ENCODE measurements around the gene TRIM75. TPM values are rescaled to one million over a fixed set of nuclear protein-coding genes. Genes with fewer than 3 reads are reported as not detected.
"Not testable (repeated sequence)": the region's sequence is repeated elsewhere in the genome, so short reads cannot be mapped to it uniquely, and the experiment has no call there.

The TRIM75 gene
- total and polyA plus RNA-seq, 5 donors from 2014 or later: not detected

GRCh38 chr4:165055601-165056000 is 1.9 kb downstream of the TRIM75 start:
- Histone ChIP-seq H3K36me3 (ENCODE audit: control insufficient read depth, insufficient read depth, low read length) (no peaks in the 10 kb centered on the region), H3K4me1 (ENCODE audit: control insufficient read depth, insufficient read depth, low read length, poor library complexity, severe bottlenecking) (no peaks in the 10 kb centered on the region), H3K27me3 (ENCODE audit: control insufficient read depth, insufficient read depth, low read length) (no peaks in the 10 kb centered on the region), H3K9me3 (ENCODE audit: control insufficient read depth in 2 of 2, low read length in 2 of 2) (no peaks in the 10 kb centered on the region), H3K4me3 (ENCODE audit: low read depth, low read length) (no peak overlapping the region), H3K27ac (ENCODE audit: insufficient read depth, low read length, poor library complexity, severe bottlenecking) (no peak overlapping the region)
- Mint-ChIP-seq H3K36me3 (no peaks in the 10 kb centered on the region), H3K4me1 (no peaks in the 10 kb centered on the region), H3K4me3 (no peak overlapping the region), H3K27me3 (no peaks in the 10 kb centered on the region), H3K27ac (no peak overlapping the region), H3K9me3 (peaks cover 0 to 1% (median 0%) of the 10 kb centered on the region in 7 donors)
- DNase-seq (no peak), ATAC-seq (ENCODE audit: low read depth in 2 of 2) (no peak)

GRCh38 chr4:165058666-165059065 is 5.0 kb downstream of the TRIM75 start:
- H3K9me3 Mint-ChIP-seq: peaks cover 0 to 1% (median 0%) of the 10 kb centered on the region in 7 donors
- no peaks in the 10 kb centered on the region for H3K27me3 Mint-ChIP-seq

GRCh38 chr4:165059386-165059785 is 5.7 kb downstream of the TRIM75 start:
- no peaks in the 10 kb centered on the region for H3K36me3 Mint-ChIP-seq
- H3K4me3 Mint-ChIP-seq: no peak overlapping the region

More at GRCh38 chr4:165058666-165059065, 5.0 kb downstream of the TRIM75 start:
- no peak overlapping the region for H3K27ac ChIP-seq (ENCODE audit: insufficient read depth, low read length, poor library complexity, severe bottlenecking)
- no peak overlapping the region for H3K4me3 Mint-ChIP-seq
- H3K4me1 ChIP-seq (ENCODE audit: control insufficient read depth, insufficient read depth, low read length, poor library complexity, severe bottlenecking): no peaks in the 10 kb centered on the region
- H3K27ac Mint-ChIP-seq: no peak overlapping the region
- no peak overlapping the region for H3K4me3 ChIP-seq (ENCODE audit: low read depth, low read length)
- DNase-seq (no peak), ATAC-seq (ENCODE audit: low read depth in 2 of 2) (no peak)
- no peaks in the 10 kb centered on the region for H3K9me3 ChIP-seq (ENCODE audit: control insufficient read depth in 2 of 2, low read length in 2 of 2)
- H3K36me3 Mint-ChIP-seq: no peaks in the 10 kb centered on the region
- no peaks in the 10 kb centered on the region for H3K36me3 ChIP-seq (ENCODE audit: control insufficient read depth, insufficient read depth, low read length)
- no peaks in the 10 kb centered on the region for H3K27me3 ChIP-seq (ENCODE audit: control insufficient read depth, insufficient read depth, low read length)
- H3K4me1 Mint-ChIP-seq: no peaks in the 10 kb centered on the region

GRCh38 chr4:165060938-165061337 is 7.3 kb downstream of the TRIM75 start:
- no peak overlapping the region for H3K27ac Mint-ChIP-seq

More at GRCh38 chr4:165059386-165059785, 5.7 kb downstream of the TRIM75 start:
- Histone ChIP-seq H3K27ac (ENCODE audit: insufficient read depth, low read length, poor library complexity, severe bottlenecking) (no peak overlapping the region), H3K4me1 (ENCODE audit: control insufficient read depth, insufficient read depth, low read length, poor library complexity, severe bottlenecking) (no peaks in the 10 kb centered on the region), H3K27me3 (ENCODE audit: control insufficient read depth, insufficient read depth, low read length) (no peaks in the 10 kb centered on the region), H3K4me3 (ENCODE audit: low read depth, low read length) (no peak overlapping the region), H3K9me3 (ENCODE audit: control insufficient read depth in 2 of 2, low read length in 2 of 2) (no peaks in the 10 kb centered on the region), H3K36me3 (ENCODE audit: control insufficient read depth, insufficient read depth, low read length) (no peaks in the 10 kb centered on the region)
- H3K27me3 Mint-ChIP-seq: no peaks in the 10 kb centered on the region
- H3K27ac Mint-ChIP-seq: no peak overlapping the region
- peaks cover 0 to 1% (median 0%) of the 10 kb centered on the region in 7 donors for H3K9me3 Mint-ChIP-seq
- DNase-seq (no peak), ATAC-seq (ENCODE audit: low read depth in 2 of 2) (no peak)
- H3K4me1 Mint-ChIP-seq: no peaks in the 10 kb centered on the region

GRCh38 chr4:165070560-165070959 is 16.9 kb downstream of the TRIM75 start:
- no peaks in the 10 kb centered on the region for H3K9me3 ChIP-seq (ENCODE audit: control insufficient read depth in 2 of 2, low read length in 2 of 2)
- Mint-ChIP-seq H3K4me3 (no peak overlapping the region), H3K4me1 (no peaks in the 10 kb centered on the region), H3K27me3 (no peaks in the 10 kb centered on the region), H3K9me3 (peaks cover 0 to 2% (median 0%) of the 10 kb centered on the region in 7 donors), H3K27ac (no peak overlapping the region), H3K36me3 (peaks cover 13% of the 10 kb centered on the region)
- no peak overlapping the region for H3K27ac ChIP-seq (ENCODE audit: insufficient read depth, low read length, poor library complexity, severe bottlenecking)
- no peak overlapping the region for H3K4me3 ChIP-seq (ENCODE audit: low read depth, low read length)
- no peaks in the 10 kb centered on the region for H3K27me3 ChIP-seq (ENCODE audit: control insufficient read depth, insufficient read depth, low read length)
- H3K4me1 ChIP-seq (ENCODE audit: control insufficient read depth, insufficient read depth, low read length, poor library complexity, severe bottlenecking): no peaks in the 10 kb centered on the region
- DNase-seq: no peak
- ATAC-seq (ENCODE audit: low read depth in 2 of 2): no peak
- no peaks in the 10 kb centered on the region for H3K36me3 ChIP-seq (ENCODE audit: control insufficient read depth, insufficient read depth, low read length)

More at GRCh38 chr4:165060938-165061337, 7.3 kb downstream of the TRIM75 start:
- Histone ChIP-seq H3K4me3 (ENCODE audit: low read depth, low read length) (no peak overlapping the region), H3K36me3 (ENCODE audit: control insufficient read depth, insufficient read depth, low read length) (no peaks in the 10 kb centered on the region), H3K9me3 (ENCODE audit: control insufficient read depth in 2 of 2, low read length in 2 of 2) (no peaks in the 10 kb centered on the region), H3K27ac (ENCODE audit: insufficient read depth, low read length, poor library complexity, severe bottlenecking) (no peak overlapping the region), H3K27me3 (ENCODE audit: control insufficient read depth, insufficient read depth, low read length) (no peaks in the 10 kb centered on the region), H3K4me1 (ENCODE audit: control insufficient read depth, insufficient read depth, low read length, poor library complexity, severe bottlenecking) (no peaks in the 10 kb centered on the region)
- no peaks in the 10 kb centered on the region for H3K36me3 Mint-ChIP-seq
- no peak for ATAC-seq (ENCODE audit: low read depth in 2 of 2)
- DNase-seq: no peak
- no peak overlapping the region for H3K4me3 Mint-ChIP-seq
- H3K27me3 Mint-ChIP-seq: no peaks in the 10 kb centered on the region
- H3K4me1 Mint-ChIP-seq: no peaks in the 10 kb centered on the region
- H3K9me3 Mint-ChIP-seq: no peaks in the 10 kb centered on the region

GRCh38 chr4:165073346-165073745 is 19.7 kb downstream of the TRIM75 start:
- not testable (repeated sequence) for H3K9me3 ChIP-seq (ENCODE audit: control insufficient read depth in 2 of 2, low read length in 2 of 2); H3K9me3 Mint-ChIP-seq; H3K4me3 ChIP-seq (ENCODE audit: low read depth, low read length); H3K36me3 ChIP-seq (ENCODE audit: control insufficient read depth, insufficient read depth, low read length); H3K4me3 Mint-ChIP-seq; H3K4me1 Mint-ChIP-seq; H3K4me1 ChIP-seq (ENCODE audit: control insufficient read depth, insufficient read depth, low read length, poor library complexity, severe bottlenecking); H3K27ac ChIP-seq (ENCODE audit: insufficient read depth, low read length, poor library complexity, severe bottlenecking); DNase-seq; ATAC-seq (ENCODE audit: low read depth in 2 of 2); H3K27me3 Mint-ChIP-seq; H3K27me3 ChIP-seq (ENCODE audit: control insufficient read depth, insufficient read depth, low read length); H3K27ac Mint-ChIP-seq
- peaks cover 21% of the 10 kb centered on the region for H3K36me3 Mint-ChIP-seq

GRCh38 chr4:165077034-165077578 is 23.4 kb downstream of the TRIM75 start:
- Histone ChIP-seq H3K36me3 (ENCODE audit: control insufficient read depth, insufficient read depth, low read length) (peaks cover 9% of the 10 kb centered on the region), H3K27ac (ENCODE audit: insufficient read depth, low read length, poor library complexity, severe bottlenecking) (no peak overlapping the region), H3K4me3 (ENCODE audit: low read depth, low read length) (no peak overlapping the region), H3K27me3 (ENCODE audit: control insufficient read depth, insufficient read depth, low read length) (no peaks in the 10 kb centered on the region), H3K4me1 (ENCODE audit: control insufficient read depth, insufficient read depth, low read length, poor library complexity, severe bottlenecking) (no peaks in the 10 kb centered on the region), H3K9me3 (ENCODE audit: control insufficient read depth in 2 of 2, low read length in 2 of 2) (no peaks in the 10 kb centered on the region)
- ATAC-seq (ENCODE audit: low read depth in 2 of 2) (no peak), DNase-seq (no peak)
- no peaks in the 10 kb centered on the region for H3K4me1 Mint-ChIP-seq
- H3K9me3 Mint-ChIP-seq: no peaks in the 10 kb centered on the region
- no peak overlapping the region for H3K4me3 Mint-ChIP-seq
- peak overlapping the region in 1 of 3 donors; percentile 73 for H3K27ac Mint-ChIP-seq
- no peaks in the 10 kb centered on the region for H3K27me3 Mint-ChIP-seq
- H3K36me3 Mint-ChIP-seq: peaks cover 34% of the 10 kb centered on the region

- H3K9me3 ChIP-seq (ENCODE audit: control insufficient read depth in 2 of 2, low read length in 2 of 2): no peaks in the 10 kb centered on the region
- no peak overlapping the region for H3K4me3 ChIP-seq (ENCODE audit: low read depth, low read length)
- ATAC-seq (ENCODE audit: low read depth in 2 of 2) (no peak), DNase-seq (no peak)
- no peak overlapping the region for H3K27ac ChIP-seq (ENCODE audit: insufficient read depth, low read length, poor library complexity, severe bottlenecking)
- Mint-ChIP-seq H3K4me1 (no peaks in the 10 kb centered on the region), H3K36me3 (peaks cover 23% of the 10 kb centered on the region), H3K27ac (no peak overlapping the region), H3K27me3 (no peaks in the 10 kb centered on the region), H3K4me3 (no peak overlapping the region), H3K9me3 (no peaks in the 10 kb centered on the region)
- H3K27me3 ChIP-seq (ENCODE audit: control insufficient read depth, insufficient read depth, low read length): no peaks in the 10 kb centered on the region
- no peaks in the 10 kb centered on the region for H3K4me1 ChIP-seq (ENCODE audit: control insufficient read depth, insufficient read depth, low read length, poor library complexity, severe bottlenecking)
- H3K36me3 ChIP-seq (ENCODE audit: control insufficient read depth, insufficient read depth, low read length): peaks cover 9% of the 10 kb centered on the region
These were observed 25.8 kb downstream of the TRIM75 start for GRCh38 chr4:165079476-165079875.
